Measurements from ENCODE around the gene SHISA4.
"Not testable (repeated sequence)": the region's sequence is repeated elsewhere in the genome, so short reads cannot be mapped to it uniquely, and the experiment has no call there.

Gene SHISA4

GRCh38 chr1:201933840-201934430 is 45.2 kb downstream of the SHISA4 start:
- DNase-seq, result peak; percentile 72

GRCh38 chr1:201937624-201938213 is 49.0 kb downstream of the SHISA4 start:
- peak; percentile 81 for DNase-seq

GRCh38 chr1:201938440-201939035 is 49.8 kb downstream of the SHISA4 start:
- DNase-seq, result no peak

- DNase-seq, result no peak
Observed at GRCh38 chr1:201939148-201939547, 50.5 kb downstream of the SHISA4 start.

GRCh38 chr1:201939574-201939973 is 50.9 kb downstream of the SHISA4 start:
- no peak for DNase-seq

GRCh38 chr1:201940316-201940715 is 51.6 kb downstream of the SHISA4 start:
- DNase-seq, result not testable (repeated sequence)

- no peak for DNase-seq
Observed at GRCh38 chr1:201941420-201942128, 52.9 kb downstream of the SHISA4 start.

- no peak for DNase-seq
Observed at GRCh38 chr1:201942129-201942495, 53.4 kb downstream of the SHISA4 start.
